CD4-positive, alpha-beta T cell treated with Interleukin-17A for 1 hour (primary cell): ENCODE results near the gene GATB.

Experiments
- DNase-seq: peaks from one replicate; pipeline ENCODE4 v3.0.0-alpha.2; 2020

GATB gene

GRCh38 chr4:151670843-151671242 lies 90.0 kb downstream of the GATB start:
- no peak for DNase-seq

- no peak for DNase-seq
Observed at GRCh38 chr4:151669990-151670389, 90.8 kb downstream of the GATB start.

GRCh38 chr4:151668689-151669402 lies 92.0 kb downstream of the GATB start:
- DNase-seq: no peak

GRCh38 chr4:151667666-151668065 lies 93.1 kb downstream of the GATB start:
- DNase-seq: no peak

- no peak for DNase-seq
Observed at GRCh38 chr4:151667048-151667447, 93.8 kb downstream of the GATB start.

- DNase-seq: no peak
Observed at GRCh38 chr4:151666501-151666900, 94.3 kb downstream of the GATB start.

GRCh38 chr4:151665785-151666127 lies 95.1 kb downstream of the GATB start:
- DNase-seq: no peak

GRCh38 chr4:151665022-151665784 lies 95.6 kb downstream of the GATB start:
- DNase-seq: no peak

GRCh38 chr4:151664289-151664688 lies 96.5 kb downstream of the GATB start:
- DNase-seq: no peak

GRCh38 chr4:151663109-151663508 lies 97.7 kb downstream of the GATB start:
- no peak for DNase-seq

GRCh38 chr4:151661873-151662272 lies 98.9 kb downstream of the GATB start:
- DNase-seq: no peak

GRCh38 chr4:151660676-151661075 lies 100.1 kb downstream of the GATB start:
- DNase-seq: no peak

GRCh38 chr4:151659601-151660364 lies 101.0 kb downstream of the GATB start:
- DNase-seq: no peak

- DNase-seq: peak; percentile 12
Observed at GRCh38 chr4:151658959-151659600, 101.7 kb downstream of the GATB start.

- no peak for DNase-seq
Observed at GRCh38 chr4:151657896-151658295, 102.9 kb downstream of the GATB start.

- DNase-seq: no peak
Observed at GRCh38 chr4:151656058-151656457, 104.7 kb downstream of the GATB start.

- DNase-seq: no peak
Observed at GRCh38 chr4:151653548-151653918, 107.3 kb downstream of the GATB start.

- no peak for DNase-seq
Observed at GRCh38 chr4:151652841-151653547, 107.8 kb downstream of the GATB start.

GRCh38 chr4:151651496-151651895 lies 109.3 kb downstream of the GATB start:
- DNase-seq: no peak

GRCh38 chr4:151649479-151649878 lies 111.3 kb downstream of the GATB start:
- no peak for DNase-seq

- DNase-seq: no peak
Observed at GRCh38 chr4:151646322-151646721, 114.5 kb downstream of the GATB start.

GRCh38 chr4:151644622-151645021 lies 116.2 kb downstream of the GATB start:
- DNase-seq: no peak

GRCh38 chr4:151643564-151643963 lies 117.2 kb downstream of the GATB start:
- no peak for DNase-seq
